Esophagus (tissue), 2 donors: ENCODE data around the gene VDR. TPM values are rescaled to one million over a fixed set of nuclear protein-coding genes. Genes with fewer than 3 reads are reported as not detected.
"Not testable (repeated sequence)": the region's sequence is repeated elsewhere in the genome, so short reads cannot be mapped to it uniquely, and the experiment has no call there.

Experiments
- H3K27ac ChIP-seq, 2 donors: one replicate each; pipeline ENCODE4 v1.5.1; 2013; ENCODE audit warnings: low read depth in 2 of 2, mild to moderate bottlenecking in 2 of 2, inconsistent platforms in 1 of 2, low read length in 1 of 2, moderate library complexity in 1 of 2
- H3K27me3 ChIP-seq, 2 donors: one replicate each; pipeline ENCODE4 v1.6.1; 2013; ENCODE audit warnings: low read length in 2 of 2, control low read depth in 1 of 2, mild to moderate bottlenecking in 1 of 2; ENCODE audit not compliant: insufficient read depth in 2 of 2, control insufficient read depth in 1 of 2
- H3K36me3 ChIP-seq, 2 donors: one replicate each; pipeline ENCODE4 v1.6.1; 2013; ENCODE audit warnings: low read length in 1 of 2; ENCODE audit not compliant: control insufficient read depth in 2 of 2, insufficient read depth in 2 of 2
- H3K4me1 ChIP-seq, 2 donors: one replicate each; pipeline ENCODE4 v1.6.1; 2013; ENCODE audit warnings: low read length in 1 of 2; ENCODE audit not compliant: control insufficient read depth in 2 of 2, insufficient read depth in 2 of 2
- H3K4me3 ChIP-seq, 2 donors: one replicate each; pipeline ENCODE4 v1.5.1; 2013; ENCODE audit warnings: low read length in 2 of 2, mild to moderate bottlenecking in 2 of 2, low read depth in 1 of 2, moderate library complexity in 1 of 2
- H3K9me3 ChIP-seq, 2 donors: one replicate each; pipeline ENCODE4 v1.6.1; 2013; ENCODE audit warnings: mild to moderate bottlenecking in 2 of 2, low read depth in 1 of 2, low read length in 1 of 2, moderate library complexity in 1 of 2; ENCODE audit not compliant: control insufficient read depth in 2 of 2, insufficient read depth in 1 of 2
- WGBS, 2 donors: extraction: QIAGEN DNeasy Blood & Tissue Kit; methylation state at CpG; one replicate each; pipeline ENCODE4 v1.1.7; 2013; 5-methylcytosine and 5-hydroxymethylcytosine counted together
- polyA plus RNA-seq, 2 donors: library from polyadenylated mRNA; stranded (reverse); fragments of 200-250 nt; gene quantifications; one replicate each; pipeline ENCODE4 v1.2.3, GENCODE V29; 2013
- donor health status: healthy with polysubstance abuse.
- donor health status: Bipolar disorder and iron deficiency.

Gene VDR
- polyA plus RNA-seq, 2 donors: 8.8 to 10.8 TPM

DNA sequence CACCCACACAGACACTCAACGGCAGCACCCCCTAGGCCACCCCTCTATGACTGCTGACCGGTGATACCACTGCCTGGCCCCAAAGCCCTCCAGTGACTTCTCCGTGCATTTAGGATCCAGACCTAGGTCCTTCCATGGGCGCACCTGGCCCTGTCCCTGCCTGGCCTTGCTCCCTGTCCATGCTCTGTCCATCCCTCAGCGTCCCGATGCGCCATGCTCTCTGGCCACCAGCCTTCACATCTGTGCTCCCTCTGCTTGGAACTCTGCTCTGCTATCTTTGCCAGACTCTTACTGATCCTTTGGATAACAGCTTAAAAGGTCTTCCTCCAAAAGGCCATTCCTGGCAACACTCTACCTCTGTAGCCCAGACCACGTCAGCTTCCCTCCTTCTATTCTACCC, 59.7 kb downstream of the VDR start:
- no peak overlapping the region for H3K4me3 ChIP-seq
- H3K4me1 ChIP-seq: peaks cover 4 to 10% of the 10 kb centered on the region in 2 donors
- WGBS, 2 donors: 85 to 92% methylated on average over 8 of the region's 8 CpGs
- H3K27me3 ChIP-seq: no peaks in the 10 kb centered on the region
- H3K9me3 ChIP-seq: no peaks in the 10 kb centered on the region
- H3K36me3 ChIP-seq: peaks cover 0 to 18% of the 10 kb centered on the region in 2 donors
- peak overlapping the region in 1 of 2 donors; percentile 47 for H3K27ac ChIP-seq

DNA sequence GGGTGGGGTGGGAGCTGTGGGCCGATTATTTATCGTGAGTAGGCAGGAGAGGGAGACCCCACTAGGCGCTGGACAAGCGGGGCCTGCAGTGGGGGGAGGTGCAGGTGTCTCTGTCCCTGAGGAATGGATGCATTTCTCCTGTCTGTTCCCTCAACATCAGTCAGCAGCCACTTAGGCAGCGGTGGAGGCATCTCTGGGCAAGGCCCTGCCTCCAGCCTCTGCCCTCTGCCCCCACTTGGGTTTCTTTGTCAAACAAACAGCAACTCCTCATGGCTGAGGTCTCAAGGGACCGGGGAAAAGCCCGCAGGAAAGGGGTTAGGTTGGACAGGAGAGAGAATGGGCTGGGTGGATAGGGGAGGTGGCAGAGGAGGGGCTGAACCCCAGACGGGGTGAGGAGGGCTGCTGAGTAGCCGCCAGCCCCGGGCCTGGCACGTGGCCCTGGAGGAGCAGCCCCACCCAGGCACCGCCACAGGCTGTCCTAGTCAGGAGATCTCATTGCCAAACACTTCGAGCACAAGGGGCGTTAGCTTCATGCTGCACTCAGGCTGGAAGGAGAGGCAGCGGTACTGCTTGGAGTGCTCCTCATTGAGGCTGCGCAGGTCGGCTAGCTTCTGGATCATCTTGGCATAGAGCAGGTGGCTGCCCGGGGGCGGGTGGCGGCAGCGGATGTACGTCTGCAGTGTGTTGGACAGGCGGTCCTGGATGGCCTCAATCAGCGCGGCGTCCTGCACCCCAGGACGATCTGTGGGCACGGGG, 60.4 kb downstream of the VDR start:
- no peak overlapping the region for H3K4me3 ChIP-seq
- no peaks in the 10 kb centered on the region for H3K9me3 ChIP-seq
- H3K4me1 ChIP-seq: peaks cover 4 to 10% of the 10 kb centered on the region in 2 donors
- 58 to 76% methylated on average over 26 to 28 of the region's 28 CpGs for WGBS, 2 donors
- peak overlapping the region in 1 of 2 donors; percentile 47 for H3K27ac ChIP-seq
- H3K36me3 ChIP-seq: peaks cover 0 to 18% of the 10 kb centered on the region in 2 donors
- H3K27me3 ChIP-seq: no peaks in the 10 kb centered on the region

DNA sequence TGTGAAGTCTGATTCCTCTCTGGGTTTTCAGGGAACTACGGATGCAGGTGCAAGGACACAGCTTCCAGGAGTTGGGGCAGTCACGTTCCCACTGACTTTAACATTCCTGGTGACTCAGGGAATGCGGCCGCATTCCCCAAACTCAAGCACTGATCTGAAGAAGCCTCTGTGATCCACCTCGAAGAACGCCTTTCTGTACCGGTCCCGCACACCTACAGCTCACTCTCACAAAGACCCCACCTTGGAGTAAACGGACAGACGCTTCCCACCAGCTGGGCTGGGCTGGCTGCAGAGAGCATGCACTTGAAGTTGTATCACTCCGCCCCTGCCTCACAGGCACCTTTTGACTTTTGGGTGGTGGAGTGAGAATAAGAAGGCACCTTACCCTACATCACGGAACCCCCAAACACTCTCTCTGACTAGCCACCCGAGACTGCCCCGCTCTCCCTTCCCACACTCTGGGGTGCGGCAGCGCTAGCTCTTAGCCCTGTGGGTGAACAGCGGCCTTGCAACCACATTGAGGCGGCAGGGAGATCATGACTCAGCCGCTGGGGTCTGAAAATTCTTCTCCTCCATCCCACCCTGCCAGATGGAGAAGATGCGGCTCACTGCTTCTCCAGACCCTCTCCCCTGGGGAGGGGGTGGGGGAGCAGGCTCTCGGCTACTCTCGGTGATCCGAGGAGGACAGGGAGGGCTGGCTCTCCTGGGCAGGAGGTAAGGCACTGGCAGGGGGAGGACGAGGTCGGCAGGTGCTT, 61.4 kb downstream of the VDR start:
- no peaks in the 10 kb centered on the region for H3K9me3 ChIP-seq
- no peak overlapping the region for H3K4me3 ChIP-seq
- no peaks in the 10 kb centered on the region for H3K27me3 ChIP-seq
- peaks cover 4 to 10% of the 10 kb centered on the region in 2 donors for H3K4me1 ChIP-seq
- WGBS, 2 donors: 88 to 92% methylated on average over 25 of the region's 25 CpGs
- no peak overlapping the region for H3K27ac ChIP-seq
- H3K36me3 ChIP-seq: peaks cover 0 to 18% of the 10 kb centered on the region in 2 donors

DNA sequence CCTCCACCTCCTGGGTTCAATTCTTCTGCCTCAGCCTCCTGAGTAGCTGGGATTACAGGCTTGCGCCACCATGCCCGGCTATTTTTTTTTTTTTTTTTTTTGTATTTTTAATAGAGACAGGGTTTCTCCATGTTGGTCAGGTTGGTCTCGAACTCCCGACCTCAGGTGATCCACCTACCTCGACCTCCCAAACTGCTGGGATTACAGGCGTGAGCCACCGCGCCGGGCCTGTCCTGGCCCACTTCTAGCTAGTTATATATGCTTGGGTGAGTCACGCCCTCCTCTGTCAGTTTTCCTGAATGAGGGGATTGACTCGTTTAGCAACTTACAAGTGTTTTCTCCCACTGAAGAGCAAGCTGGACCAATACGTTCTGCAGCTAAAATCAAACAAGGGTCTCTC, 62.3 kb downstream of the VDR start:
- not testable (repeated sequence) for H3K27me3 ChIP-seq, H3K4me3 ChIP-seq, H3K9me3 ChIP-seq, H3K27ac ChIP-seq
- WGBS, 2 donors: 70 to 77% methylated on average over 11 to 12 of the region's 12 CpGs
- H3K36me3 ChIP-seq: peaks cover 0 to 18% of the 10 kb centered on the region in 2 donors
- H3K4me1 ChIP-seq: peaks cover 4 to 10% of the 10 kb centered on the region in 2 donors

DNA sequence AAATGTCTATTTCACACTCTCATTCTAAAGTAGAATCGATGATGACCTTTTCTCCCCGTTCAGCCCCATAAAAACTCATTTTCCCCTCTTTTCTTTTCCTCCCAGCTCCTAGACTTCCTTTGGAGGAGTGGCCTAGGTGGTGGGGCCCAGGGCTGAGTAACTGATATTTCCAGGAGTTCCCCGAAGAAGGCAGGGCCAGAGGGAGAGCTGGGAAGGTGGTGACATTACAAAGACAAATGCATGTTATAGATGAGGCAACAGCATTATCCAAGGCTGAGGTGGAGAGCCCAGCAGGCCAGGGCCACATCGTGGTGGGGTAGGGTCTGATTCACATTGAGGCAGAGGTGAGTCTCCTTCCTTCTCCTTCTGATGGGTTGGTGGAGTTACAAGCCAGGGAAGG, 62.9 kb downstream of the VDR start:
- WGBS, 2 donors: 60 to 65% methylated on average over 4 of the region's 4 CpGs
- no peak overlapping the region for H3K4me3 ChIP-seq
- H3K4me1 ChIP-seq: peaks cover 4 to 10% of the 10 kb centered on the region in 2 donors
- H3K27ac ChIP-seq: no peak overlapping the region
- H3K36me3 ChIP-seq: peaks cover 0 to 18% of the 10 kb centered on the region in 2 donors
- no peaks in the 10 kb centered on the region for H3K9me3 ChIP-seq
- H3K27me3 ChIP-seq: no peaks in the 10 kb centered on the region

DNA sequence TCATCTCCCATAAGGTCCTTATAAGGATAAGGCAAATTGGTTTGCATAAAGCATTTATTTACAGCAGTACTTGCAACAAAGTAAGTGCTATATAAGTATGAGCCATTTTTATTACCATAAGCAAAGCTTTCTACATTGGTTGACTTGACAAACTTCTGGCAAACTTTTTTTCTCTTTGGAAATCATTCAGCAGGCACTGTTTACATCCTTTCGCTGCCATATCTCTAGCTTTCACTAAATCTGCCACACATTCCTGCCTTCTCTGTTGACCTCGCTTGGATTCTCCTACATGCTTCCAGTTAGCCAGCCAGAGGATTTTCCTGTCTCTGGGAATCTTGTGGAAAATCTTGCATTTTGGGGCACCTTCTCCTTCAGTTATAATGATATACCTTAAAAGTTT, 63.3 kb downstream of the VDR start:
- no peak overlapping the region for H3K4me3 ChIP-seq
- 48 to 71% methylated on average over 2 of the region's 2 CpGs for WGBS, 2 donors
- H3K27me3 ChIP-seq: no peaks in the 10 kb centered on the region
- H3K36me3 ChIP-seq: peaks cover 0 to 15% of the 10 kb centered on the region in 2 donors
- H3K9me3 ChIP-seq: no peaks in the 10 kb centered on the region
- H3K4me1 ChIP-seq: peaks cover 4 to 10% of the 10 kb centered on the region in 2 donors
- no peak overlapping the region for H3K27ac ChIP-seq

DNA sequence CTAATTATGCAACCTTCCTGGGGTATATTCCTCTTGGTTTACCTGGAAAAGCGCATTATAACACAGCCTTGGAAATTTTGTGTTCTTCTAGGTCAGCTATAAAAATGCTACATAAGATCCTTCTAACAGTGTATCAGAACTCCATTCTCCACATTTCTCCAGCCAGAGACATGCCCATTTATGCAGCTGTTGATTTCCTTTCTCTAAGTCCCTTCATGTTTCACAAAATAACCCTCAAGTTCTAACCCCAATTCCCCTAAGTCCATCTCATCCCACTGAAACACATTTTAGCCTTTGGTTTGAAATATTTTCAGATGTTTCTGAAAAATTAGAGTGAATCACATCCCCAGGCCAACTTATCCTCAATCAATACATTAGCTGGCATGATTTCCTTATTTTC, 64.2 kb downstream of the VDR start:
- H3K36me3 ChIP-seq: peaks cover 0 to 10% of the 10 kb centered on the region in 2 donors
- H3K27me3 ChIP-seq: no peaks in the 10 kb centered on the region
- H3K4me3 ChIP-seq: no peak overlapping the region
- H3K9me3 ChIP-seq: no peaks in the 10 kb centered on the region
- H3K27ac ChIP-seq: no peak overlapping the region
- peaks cover 4 to 10% of the 10 kb centered on the region in 2 donors for H3K4me1 ChIP-seq
- WGBS, 2 donors: 90 to 97% methylated on average over 1 of the region's 1 CpG

DNA sequence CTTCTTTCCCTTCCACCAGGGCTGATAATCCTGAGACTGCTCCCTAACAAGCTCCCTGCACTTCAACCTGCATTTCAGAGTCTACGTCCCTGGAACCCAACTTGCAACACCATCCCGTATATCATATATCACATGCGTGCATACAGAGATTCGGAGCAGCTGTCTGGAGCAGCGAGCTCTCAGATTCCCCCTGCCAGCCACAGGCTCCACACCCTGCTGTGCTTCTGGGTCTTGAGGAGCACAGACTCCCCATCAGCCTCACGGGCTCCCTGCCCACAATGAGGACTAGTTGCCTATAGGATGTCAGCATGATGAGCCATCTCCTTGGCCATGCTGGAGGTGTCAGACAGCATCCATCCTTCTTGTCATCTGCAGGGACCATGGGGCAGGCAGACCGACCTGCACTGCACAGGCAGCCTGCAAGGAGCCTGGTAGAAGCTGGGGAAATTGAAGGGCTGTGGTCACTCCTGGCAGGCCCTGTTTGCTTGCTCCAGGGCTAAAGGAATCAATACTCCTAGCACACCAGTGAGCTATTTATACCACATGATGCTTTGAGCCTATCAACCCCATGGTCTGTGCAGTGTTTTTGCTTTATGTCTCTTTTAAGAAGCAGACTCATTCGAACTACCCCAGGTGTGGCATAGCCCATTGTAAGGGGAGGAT, 65.4 kb downstream of the VDR start:
- Histone ChIP-seq H3K4me1 (peaks cover 0 to 2% of the 10 kb centered on the region in 2 donors), H3K9me3 (no peaks in the 10 kb centered on the region), H3K27me3 (no peaks in the 10 kb centered on the region), H3K4me3 (no peak overlapping the region), H3K36me3 (peaks cover 0 to 4% of the 10 kb centered on the region in 2 donors), H3K27ac (no peak overlapping the region)
- 71 to 75% methylated on average over 8 of the region's 8 CpGs for WGBS, 2 donors

DNA sequence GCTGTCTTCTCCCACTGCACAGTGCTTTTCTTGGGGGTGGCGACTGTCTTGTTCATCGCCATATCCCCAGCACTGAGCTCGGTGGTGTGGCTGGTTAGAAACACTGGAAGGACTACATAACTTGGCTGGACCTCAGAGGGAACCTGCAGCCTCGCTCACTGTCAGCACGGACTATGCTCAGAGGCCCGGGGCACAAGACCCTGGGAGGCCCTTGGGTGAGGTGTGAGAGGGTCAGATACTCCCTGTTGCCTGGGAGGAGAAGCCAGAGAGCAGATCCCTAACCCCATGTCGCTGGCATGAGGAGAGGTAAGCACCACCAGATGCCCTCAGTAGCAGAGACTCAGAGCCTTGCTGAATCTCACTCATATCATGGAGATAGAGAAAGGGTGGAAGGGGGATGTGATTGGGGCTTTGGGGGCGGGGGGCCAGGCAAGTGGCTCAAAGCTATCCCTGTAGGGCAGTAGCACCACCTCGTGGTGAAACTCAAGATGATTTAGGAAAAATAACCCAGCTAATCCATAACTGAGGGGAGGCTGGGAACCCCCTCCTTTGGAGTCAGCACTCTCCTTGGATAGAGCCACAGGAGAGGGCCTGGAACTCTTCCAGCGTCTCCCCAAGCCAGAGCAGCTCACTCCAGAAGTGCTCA, 66.4 kb downstream of the VDR start:
- peaks cover 0 to under 1% of the 10 kb centered on the region in 2 donors for H3K36me3 ChIP-seq
- WGBS, 2 donors: 38% methylated on average over 10 of the region's 10 CpGs
- H3K27me3 ChIP-seq: no peaks in the 10 kb centered on the region
- no peaks in the 10 kb centered on the region for H3K4me1 ChIP-seq
- H3K9me3 ChIP-seq: no peaks in the 10 kb centered on the region
- no peak overlapping the region for H3K27ac ChIP-seq
- no peak overlapping the region for H3K4me3 ChIP-seq
